DOHH2 (cell line): Measurements from ENCODE around the gene PPIL1.

ENCODE experiments used
- CTCF ChIP-seq: fragments of 200-600 bp; sonication (generic); IDR thresholded peaks from one replicate; pipeline ENCODE4 v1.5.1; 2014; ENCODE audit warnings: antibody characterized with exemption, mild to moderate bottlenecking, low read depth, low read length; ENCODE audit not compliant: poor library complexity, severe bottlenecking
- EZH2phosphoT487 ChIP-seq: fragments of 200-600 bp; sonication (generic); IDR thresholded peaks from 2 replicates; pipeline ENCODE4 v1.6.1; 2017; ENCODE audit warnings: borderline replicate concordance, mild to moderate bottlenecking, antibody characterized with exemption, low read length, moderate library complexity, mixed read lengths

- TF ChIP-seq CTCF (no peak), EZH2phosphoT487 (no peak)
Measured at GRCh38 chr6:36821581-36822335, 52.8 kb downstream of the PPIL1 start.
